NCI-H510A treated with DMSO at 0.1 percent for 48 hours (cell line): ENCODE measurements around the gene CLCN1.

ENCODE experiments used
- DNase-seq: peaks from one replicate; lab custom pipeline; 2025; lab: John Stamatoyannopoulos, UW

The CLCN1 gene

DNA sequence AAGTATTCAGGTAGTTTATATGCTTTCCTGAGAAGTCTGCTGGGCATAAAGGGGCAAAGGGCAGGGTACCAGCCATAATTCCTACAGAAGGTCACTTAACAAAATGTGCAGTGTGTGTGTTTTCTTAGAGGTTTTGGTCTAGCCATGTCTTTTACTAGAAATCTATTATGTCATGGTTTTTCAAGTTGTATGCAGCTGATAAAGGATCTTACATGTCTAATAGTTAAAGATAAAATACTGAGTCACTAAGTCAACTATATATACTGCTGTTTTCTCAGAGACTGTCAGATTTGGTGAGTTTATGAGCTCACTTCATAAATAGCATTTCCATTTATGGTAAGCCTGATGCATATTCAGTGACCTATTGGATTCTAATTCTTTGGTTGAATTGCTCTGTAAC is 20.0 kb upstream of the CLCN1 start:
- DNase-seq = no peak

DNA sequence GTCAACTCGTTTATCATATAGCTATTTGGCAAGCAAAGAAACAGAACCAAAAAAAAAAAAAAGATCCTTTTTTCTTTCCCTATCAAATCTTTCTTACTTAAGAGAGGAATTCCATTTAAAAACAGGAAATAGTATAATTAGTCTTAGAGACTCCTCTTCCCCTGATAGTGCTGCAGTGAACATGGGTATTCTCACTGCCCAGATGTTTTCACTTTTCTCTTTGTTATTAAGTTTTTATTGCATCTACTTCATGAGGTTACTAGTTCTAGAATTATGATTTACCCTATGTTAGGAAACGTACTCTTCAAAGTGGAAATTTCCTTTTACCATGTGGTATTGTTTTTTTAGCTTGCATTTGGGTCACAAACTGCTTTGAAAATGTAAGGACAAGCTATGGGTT is 19.2 kb upstream of the CLCN1 start:
- DNase-seq = no peak

DNA sequence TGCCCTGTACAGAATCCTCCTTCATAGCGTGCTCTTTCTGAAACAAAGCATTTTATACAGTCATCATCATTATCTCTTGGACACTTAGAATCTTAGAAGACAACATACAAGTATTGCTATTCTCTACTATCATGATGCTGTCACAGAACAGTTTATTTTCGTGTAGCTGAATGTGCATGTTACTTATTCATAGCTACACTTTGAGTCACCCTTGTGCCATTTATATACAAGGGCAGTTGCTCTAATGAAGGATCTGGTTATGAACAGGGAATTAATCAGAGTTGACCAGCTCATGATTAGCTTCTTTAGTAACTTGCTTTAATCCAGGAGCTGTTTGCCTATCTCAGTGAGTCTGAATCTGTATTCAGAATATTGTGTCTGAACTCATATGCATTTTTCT is 16.6 kb upstream of the CLCN1 start:
- DNase-seq = no peak

DNA sequence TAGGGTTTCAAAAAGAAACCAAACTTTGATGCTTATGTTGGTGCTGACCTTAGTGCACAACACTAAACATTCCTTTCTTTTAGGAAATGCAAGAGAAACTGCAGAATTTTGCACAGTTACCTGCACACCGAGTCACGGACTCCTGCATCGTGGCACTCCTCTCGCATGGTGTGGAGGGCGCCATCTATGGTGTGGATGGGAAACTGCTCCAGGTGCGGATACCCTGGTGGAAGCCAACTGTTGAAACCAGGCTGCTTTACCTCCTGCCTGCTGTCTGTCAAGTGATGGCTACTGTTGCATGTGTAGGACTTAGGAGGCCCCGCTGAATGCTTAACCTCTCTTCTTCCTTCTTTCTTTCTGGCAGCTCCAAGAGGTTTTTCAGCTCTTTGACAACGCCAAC is 16.1 kb upstream of the CLCN1 start:
- no peak for DNase-seq

DNA sequence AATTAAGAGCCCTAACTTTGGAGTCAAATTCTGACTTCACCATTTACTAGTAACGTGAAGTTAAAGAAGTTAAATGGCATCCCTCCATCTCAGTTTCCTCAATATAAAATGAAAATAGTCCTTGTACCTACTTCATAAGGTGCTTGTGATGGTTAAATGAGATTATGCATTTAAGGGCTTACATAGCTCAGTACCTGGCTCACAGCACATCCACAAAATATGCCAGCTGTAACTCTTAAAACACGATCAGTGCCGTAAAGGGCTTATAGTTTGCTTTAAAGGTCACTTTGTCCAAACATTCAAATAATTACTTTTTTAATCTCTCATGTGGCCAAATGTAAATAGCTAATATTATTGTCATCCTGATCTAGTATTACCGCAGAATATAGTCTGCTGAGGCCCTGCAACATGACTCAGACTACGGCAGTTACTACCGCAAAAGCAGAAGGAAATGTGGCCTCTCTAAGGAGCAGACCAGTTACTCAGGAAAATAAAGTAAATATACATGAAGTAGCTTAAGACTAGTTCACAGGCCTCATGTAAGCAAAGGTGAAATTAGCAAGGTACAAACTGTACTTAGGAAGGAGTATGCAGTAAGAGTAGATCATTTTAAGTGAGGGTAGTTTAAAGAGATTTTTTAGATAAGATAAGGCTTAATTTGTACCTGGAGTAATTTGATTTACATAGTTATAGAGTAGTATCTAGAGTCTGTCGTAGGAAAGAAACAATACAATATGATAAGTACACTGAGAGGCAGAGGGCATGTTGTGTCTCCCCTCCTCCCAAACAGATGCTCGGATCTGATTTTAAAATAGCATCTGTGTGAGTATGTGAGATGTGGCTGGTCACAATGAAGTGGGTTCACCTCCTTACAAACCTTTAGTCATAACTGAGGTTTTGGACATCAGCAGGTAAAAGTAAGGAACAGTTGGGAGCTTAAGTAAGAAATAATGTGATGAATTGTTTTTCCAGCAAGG is 14.7 kb upstream of the CLCN1 start:
- DNase-seq = no peak

DNA sequence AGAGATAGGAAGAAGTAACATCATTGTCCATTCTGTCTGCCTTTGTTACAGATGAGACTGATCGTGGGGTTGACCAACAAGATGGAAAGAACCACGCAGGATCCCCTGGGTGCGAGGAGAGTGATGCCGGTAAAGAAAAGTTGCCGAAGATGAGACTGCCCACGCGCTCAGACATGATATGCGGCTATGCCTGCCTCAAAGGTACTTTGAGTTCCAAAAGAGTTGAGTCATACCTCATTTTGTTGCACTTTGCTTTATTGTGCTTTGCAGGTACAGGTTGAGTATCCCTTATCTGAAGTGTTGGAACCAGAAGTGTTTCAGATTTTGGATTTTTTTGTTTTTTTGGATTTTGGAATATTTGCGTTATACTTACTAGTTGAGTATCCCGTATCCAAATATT is 12.2 kb upstream of the CLCN1 start:
- DNase-seq = no peak

DNA sequence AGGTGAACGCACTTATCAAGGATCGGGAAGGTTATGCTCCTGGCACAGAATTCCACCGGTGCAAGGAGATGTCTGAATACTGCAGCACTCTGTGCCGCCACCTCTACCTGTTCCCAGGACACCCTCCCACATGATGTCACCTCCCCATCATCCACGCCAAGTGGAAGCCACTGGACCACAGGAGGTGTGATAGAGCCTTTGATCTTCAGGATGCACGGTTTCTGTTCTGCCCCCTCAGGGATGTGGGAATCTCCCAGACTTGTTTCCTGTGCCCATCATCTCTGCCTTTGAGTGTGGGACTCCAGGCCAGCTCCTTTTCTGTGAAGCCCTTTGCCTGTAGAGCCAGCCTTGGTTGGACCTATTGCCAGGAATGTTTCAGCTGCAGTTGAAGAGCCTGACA is 11.0 kb upstream of the CLCN1 start:
- no peak for DNase-seq

GRCh38 chr7:143305423-143306070 is 10.4 kb upstream of the CLCN1 start:
- DNase-seq = no peak

DNA sequence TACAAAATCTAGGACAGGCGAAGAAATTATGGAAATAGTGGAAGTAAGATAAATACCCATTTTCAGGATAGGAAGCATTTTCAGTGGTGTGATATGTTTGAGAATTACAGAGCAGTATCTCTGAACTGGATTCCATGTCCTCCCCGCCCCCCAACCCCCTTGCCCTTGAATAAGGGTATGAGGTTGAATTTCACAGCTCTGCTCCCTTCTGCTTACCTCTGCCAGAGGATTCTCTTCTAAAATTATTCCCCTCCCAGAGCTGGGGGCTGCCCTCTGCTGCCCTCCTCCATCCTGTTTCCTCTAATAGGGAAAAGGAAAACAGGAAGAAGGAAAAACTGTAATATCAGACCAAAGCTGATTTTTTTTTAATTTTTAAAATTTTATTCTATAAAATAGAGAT is 7.3 kb upstream of the CLCN1 start:
- DNase-seq = no peak

GRCh38 chr7:143314127-143314526 is 1.8 kb upstream of the CLCN1 start:
- DNase-seq = no peak

- DNase-seq = no peak
Observed at GRCh38 chr7:143316492-143316891, 581 bp downstream of the CLCN1 start.

GRCh38 chr7:143318661-143319060 is 2.8 kb downstream of the CLCN1 start:
- no peak for DNase-seq

GRCh38 chr7:143320620-143321019 is 4.7 kb downstream of the CLCN1 start:
- DNase-seq = no peak

GRCh38 chr7:143321242-143321641 is 5.3 kb downstream of the CLCN1 start:
- no peak for DNase-seq

- DNase-seq = no peak
Observed at GRCh38 chr7:143321734-143322133, 5.8 kb downstream of the CLCN1 start.

GRCh38 chr7:143322760-143323633 is 7.1 kb downstream of the CLCN1 start:
- DNase-seq = no peak

GRCh38 chr7:143323653-143324052 is 7.7 kb downstream of the CLCN1 start:
- no peak for DNase-seq

DNA sequence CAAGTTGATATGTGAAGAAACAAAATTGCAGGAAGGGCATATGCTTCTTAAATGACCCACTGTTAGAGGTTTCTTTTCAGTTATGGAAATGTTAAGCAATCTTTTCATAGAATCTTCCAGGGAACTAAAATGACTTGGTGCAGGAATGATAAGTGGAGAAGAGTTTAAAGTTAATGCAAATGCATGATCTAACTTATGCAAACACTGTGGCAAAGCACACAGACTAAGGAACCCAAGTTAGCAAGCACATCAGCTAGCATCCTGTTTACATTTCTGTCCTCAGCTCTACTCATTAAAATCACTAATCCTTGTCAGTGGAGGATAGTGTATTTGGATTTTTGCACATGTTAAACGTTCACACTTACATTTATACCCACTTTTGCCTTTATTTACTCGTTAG is 9.3 kb downstream of the CLCN1 start:
- no peak for DNase-seq

- DNase-seq = no peak
Observed at GRCh38 chr7:143327903-143328302, 12.0 kb downstream of the CLCN1 start.

GRCh38 chr7:143329471-143330170 is 13.7 kb downstream of the CLCN1 start:
- DNase-seq = no peak

DNA sequence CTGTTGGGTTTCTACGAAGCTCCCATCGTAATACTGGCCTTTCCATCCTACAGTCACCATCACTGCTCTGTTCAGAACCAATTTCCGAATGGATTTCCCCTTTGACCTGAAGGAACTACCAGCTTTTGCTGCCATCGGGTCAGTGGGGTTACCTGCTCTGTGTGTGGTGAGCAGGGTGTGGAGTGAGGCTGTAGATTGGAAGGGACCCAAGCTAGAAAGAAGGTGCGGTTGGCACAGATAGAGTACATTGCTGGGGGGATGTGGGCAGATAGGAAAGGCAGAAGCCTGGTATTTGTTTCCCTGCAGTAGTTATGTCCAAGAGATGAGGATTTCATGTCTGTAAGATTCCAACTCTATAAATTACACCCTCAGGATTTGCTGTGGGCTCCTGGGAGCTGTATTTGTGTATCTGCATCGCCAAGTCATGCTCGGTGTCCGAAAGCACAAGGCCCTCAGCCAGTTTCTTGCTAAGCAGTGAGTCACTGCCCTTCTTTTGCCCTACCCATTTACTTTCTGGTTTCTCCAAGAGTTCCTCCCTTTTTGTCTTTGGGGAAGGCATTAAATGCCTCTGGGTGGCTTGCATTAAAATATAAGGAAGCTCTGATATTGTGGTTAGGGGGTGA is 15.4 kb downstream of the CLCN1 start:
- DNase-seq = no peak
